ENCODE data around the gene GATM.

GRCh38 chr15:45378149-45378912 lies at the start of gene GATM:
- peak in 1 of 3 experiments; percentile 13 for TF ChIP-seq CTCF (IDR thresholded peaks at IDR 0.05)
- no peak for TF ChIP-seq POLR2A (IDR thresholded peaks at IDR 0.05)

All from testis (tissue), 2 donors.